Mesenchymal stem cell (in vitro differentiated cells and primary cell): Measurements from ENCODE around the gene NANOS3.

Source experiments
- DNase-seq: peaks from one replicate; pipeline ENCODE4 v3.0.0-alpha.2; 2013
- H2AFZ ChIP-seq: one replicate; pipeline ENCODE4 v1.6.1; 2013; ENCODE audit warnings: low read depth, mild to moderate bottlenecking, control low read depth, inconsistent platforms, low read length, moderate library complexity
- H2AK5ac ChIP-seq: 2 replicates; pipeline ENCODE4 v1.6.1; 2013; ENCODE audit warnings: low read length, moderate library complexity, mild to moderate bottlenecking, inconsistent platforms; ENCODE audit not compliant: severe bottlenecking
- H2BK120ac ChIP-seq: one replicate; pipeline ENCODE4 v1.6.1; 2013; ENCODE audit warnings: low read depth, mild to moderate bottlenecking, inconsistent platforms, low read length, moderate library complexity
- H2BK12ac ChIP-seq, 2 experiments: one replicate each; pipeline ENCODE4 v1.6.1; 2013; ENCODE audit warnings: inconsistent platforms in 2 of 2, low read length in 2 of 2, mild to moderate bottlenecking in 2 of 2, moderate library complexity in 2 of 2, control low read depth in 1 of 2
- H2BK15ac ChIP-seq: one replicate; pipeline ENCODE4 v1.6.1; 2013; ENCODE audit warnings: mild to moderate bottlenecking, low read depth, inconsistent platforms; ENCODE audit not compliant: poor library complexity, severe bottlenecking
- H2BK5ac ChIP-seq: 2 replicates; pipeline ENCODE4 v1.6.1; 2013; ENCODE audit warnings: low read depth, mild to moderate bottlenecking, low read length, control low read depth, inconsistent platforms; ENCODE audit not compliant: poor library complexity, severe bottlenecking
- H3K14ac ChIP-seq, 2 experiments: one replicate each; pipeline ENCODE4 v1.6.1; 2013; ENCODE audit warnings: inconsistent platforms in 2 of 2, low read length in 2 of 2, control low read depth in 1 of 2, mild to moderate bottlenecking in 1 of 2, moderate library complexity in 1 of 2
- H3K18ac ChIP-seq, 2 experiments: one replicate each; pipeline ENCODE4 v1.6.1; 2013; ENCODE audit warnings: inconsistent platforms in 2 of 2, low read length in 2 of 2, control low read depth in 1 of 2, low read depth in 1 of 2, mild to moderate bottlenecking in 1 of 2
- H3K23ac ChIP-seq, 2 experiments: one replicate each; pipeline ENCODE4 v1.6.1; 2013; ENCODE audit warnings: inconsistent platforms in 2 of 2, low read length in 2 of 2, mild to moderate bottlenecking in 2 of 2, moderate library complexity in 2 of 2, control low read depth in 1 of 2
- H3K27ac ChIP-seq: 2 replicates; pipeline ENCODE4 v1.5.1; 2013; ENCODE audit warnings: mild to moderate bottlenecking, moderate library complexity, low read length, control low read depth, inconsistent platforms; ENCODE audit not compliant: poor library complexity, severe bottlenecking
- H3K27me3 ChIP-seq, 2 experiments: 2 replicates each; pipeline versions ENCODE4 v1.6.1 to v1.7.0; 2013; ENCODE audit warnings: low read length in 2 of 2, mild to moderate bottlenecking in 2 of 2, moderate library complexity in 2 of 2, control low read depth in 1 of 2, inconsistent platforms in 1 of 2; ENCODE audit not compliant: control insufficient read depth in 1 of 2, insufficient read depth in 1 of 2
- H3K36me3 ChIP-seq, 2 experiments: 2 replicates each; pipeline versions ENCODE4 v1.6.1 to v1.7.0; 2013; ENCODE audit warnings: low read length in 2 of 2, control low read depth in 1 of 2, inconsistent platforms in 1 of 2, low read depth in 1 of 2, mild to moderate bottlenecking in 1 of 2; ENCODE audit not compliant: insufficient read depth in 2 of 2, control insufficient read depth in 1 of 2
- H3K4ac ChIP-seq, 2 experiments: one replicate each; pipeline ENCODE4 v1.6.1; 2013; ENCODE audit warnings: inconsistent platforms in 2 of 2, low read length in 2 of 2, mild to moderate bottlenecking in 2 of 2, moderate library complexity in 2 of 2, control low read depth in 1 of 2, low read depth in 1 of 2
- H3K4me1 ChIP-seq: 2 replicates; pipeline ENCODE4 v1.6.1; 2013; ENCODE audit warnings: low read depth, low read length, control low read depth; ENCODE audit not compliant: control insufficient read depth, insufficient read depth
- H3K4me2 ChIP-seq: 2 replicates; pipeline ENCODE4 v1.6.1; 2013; ENCODE audit warnings: low read length, mild to moderate bottlenecking, inconsistent platforms; ENCODE audit not compliant: poor library complexity, severe bottlenecking
- H3K4me3 ChIP-seq, 2 experiments: 2 replicates each; pipeline versions ENCODE4 v1.5.1 to v1.7.0; 2013; ENCODE audit warnings: low read length in 2 of 2, mild to moderate bottlenecking in 2 of 2, control low read depth in 1 of 2, low read depth in 1 of 2; ENCODE audit not compliant: insufficient read depth in 1 of 2
- H3K79me1 ChIP-seq: replicated peaks from 2 replicates; pipeline ENCODE4 v1.6.1; 2013; ENCODE audit warnings: mild to moderate bottlenecking, control low read depth, low read length, inconsistent platforms; ENCODE audit not compliant: poor library complexity, severe bottlenecking
- H3K9ac ChIP-seq: 2 replicates; pipeline ENCODE4 v1.7.0; 2013; ENCODE audit warnings: mild to moderate bottlenecking, low read length, moderate library complexity
- H3K9me3 ChIP-seq: 2 replicates; pipeline ENCODE4 v1.7.0; 2013; ENCODE audit warnings: mild to moderate bottlenecking, low read length; ENCODE audit not compliant: control insufficient read depth
- H4K8ac ChIP-seq: one replicate; pipeline ENCODE4 v1.6.1; 2013; ENCODE audit warnings: inconsistent platforms, mild to moderate bottlenecking, low read length, moderate library complexity
- H4K91ac ChIP-seq: one replicate; pipeline ENCODE4 v1.6.1; 2013; ENCODE audit warnings: mild to moderate bottlenecking, low read length, inconsistent platforms
- WGBS: methylation state at CpG from one replicate; pipeline ENCODE4 v1.1.7; 2013; ENCODE audit warnings: mixed read lengths; 5-methylcytosine and 5-hydroxymethylcytosine counted together

Gene NANOS3

GRCh38 chr19:13866463-13867046 lies 10.4 kb upstream of the NANOS3 start:
- no peak overlapping the region for H2BK12ac ChIP-seq
- no peak overlapping the region for H2BK15ac ChIP-seq
- WGBS: 87% methylated on average over 15 of the region's 15 CpGs
- H3K4me3 ChIP-seq: peak overlapping the region in 1 of 2 experiments; percentile 75
- H3K27me3 ChIP-seq: no peaks in the 10 kb centered on the region
- H3K36me3 ChIP-seq: no peaks in the 10 kb centered on the region
- no peak overlapping the region for H3K4ac ChIP-seq
- H4K91ac ChIP-seq: peak overlapping the region; percentile 14
- peak overlapping the region in 1 of 2 experiments; percentile 70 for H3K18ac ChIP-seq
- peak overlapping the region; percentile 74 for H3K9ac ChIP-seq
- H2BK5ac ChIP-seq: no peak overlapping the region
- peaks cover 4% of the 10 kb centered on the region for H3K79me1 ChIP-seq
- no peak overlapping the region for H3K23ac ChIP-seq
- no peaks in the 10 kb centered on the region for H3K9me3 ChIP-seq
- no peak for DNase-seq
- peaks cover 26% of the 10 kb centered on the region for H3K4me1 ChIP-seq
- H2AK5ac ChIP-seq: no peak overlapping the region
- no peak overlapping the region for H3K27ac ChIP-seq
- H2BK120ac ChIP-seq: no peak overlapping the region
- no peak overlapping the region for H4K8ac ChIP-seq
- no peak overlapping the region for H2AFZ ChIP-seq
- H3K4me2 ChIP-seq: peak overlapping the region; percentile 91
- H3K14ac ChIP-seq: no peak overlapping the region

GRCh38 chr19:13868663-13869062 lies 8.3 kb upstream of the NANOS3 start:
- Histone ChIP-seq H3K27ac (no peak overlapping the region), H2BK120ac (no peak overlapping the region), H3K9me3 (no peaks in the 10 kb centered on the region), H3K4me2 (no peak overlapping the region), H3K23ac (no peak overlapping the region), H3K9ac (no peak overlapping the region), H4K91ac (no peak overlapping the region), H2AK5ac (no peak overlapping the region), H2AFZ (no peak overlapping the region), H3K4me3 (no peak overlapping the region), H2BK5ac (no peak overlapping the region), H3K18ac (no peak overlapping the region), H3K4ac (no peak overlapping the region), H3K36me3 (no peaks in the 10 kb centered on the region), H2BK15ac (no peak overlapping the region), H3K27me3 (no peaks in the 10 kb centered on the region), H4K8ac (no peak overlapping the region), H3K14ac (no peak overlapping the region), H3K4me1 (peaks cover 27% of the 10 kb centered on the region), H2BK12ac (no peak overlapping the region), H3K79me1 (peaks cover 3% of the 10 kb centered on the region)
- 75% methylated on average over 3 of the region's 4 CpGs for WGBS
- no peak for DNase-seq

- no peak overlapping the region for H3K14ac ChIP-seq
- no peak overlapping the region for H3K9ac ChIP-seq
- no peak overlapping the region for H3K4me3 ChIP-seq
- DNase-seq: no peak
- no peak overlapping the region for H2BK12ac ChIP-seq
- H2BK5ac ChIP-seq: no peak overlapping the region
- peaks cover 24% of the 10 kb centered on the region for H3K4me1 ChIP-seq
- no peak overlapping the region for H3K27ac ChIP-seq
- H3K4me2 ChIP-seq: no peak overlapping the region
- no peak overlapping the region for H2AK5ac ChIP-seq
- H3K27me3 ChIP-seq: peaks cover 0 to 4% of the 10 kb centered on the region in 2 experiments
- no peak overlapping the region for H3K18ac ChIP-seq
- H4K91ac ChIP-seq: no peak overlapping the region
- no peak overlapping the region for H3K23ac ChIP-seq
- no peak overlapping the region for H2BK120ac ChIP-seq
- no peaks in the 10 kb centered on the region for H3K36me3 ChIP-seq
- no peak overlapping the region for H2BK15ac ChIP-seq
- no peaks in the 10 kb centered on the region for H3K9me3 ChIP-seq
- H2AFZ ChIP-seq: no peak overlapping the region
- no peak overlapping the region for H3K4ac ChIP-seq
- no peak overlapping the region for H4K8ac ChIP-seq
- 90% methylated on average over 12 of the region's 13 CpGs for WGBS
- peaks cover 4% of the 10 kb centered on the region for H3K79me1 ChIP-seq
Observed at GRCh38 chr19:13869281-13869680, 7.7 kb upstream of the NANOS3 start.

DNA sequence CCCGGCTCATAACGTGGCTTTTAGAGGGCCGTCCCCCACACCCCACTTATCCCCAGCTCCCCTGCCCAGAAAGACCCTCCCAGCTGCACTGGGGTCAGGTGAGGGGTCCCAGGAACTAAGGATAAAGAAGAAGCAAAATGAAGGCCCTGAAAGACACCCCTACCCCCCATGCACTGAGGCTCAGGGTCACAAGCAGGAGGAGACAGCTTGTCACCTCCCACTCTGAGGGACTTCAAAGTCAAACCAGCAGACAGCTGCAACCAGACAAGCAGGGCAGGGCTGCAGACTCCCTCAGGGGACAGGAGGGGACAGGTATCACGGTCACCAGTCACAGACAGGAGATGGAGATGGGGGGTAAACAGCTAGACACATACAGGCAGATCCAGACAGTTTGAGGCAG lies 6.1 kb upstream of the NANOS3 start:
- Histone ChIP-seq H2AK5ac (no peak overlapping the region), H2BK120ac (no peak overlapping the region), H4K8ac (no peak overlapping the region), H3K4ac (no peak overlapping the region), H2BK15ac (no peak overlapping the region), H2BK12ac (no peak overlapping the region), H3K79me1 (peaks cover 4% of the 10 kb centered on the region), H3K4me2 (no peak overlapping the region), H3K18ac (no peak overlapping the region), H3K27me3 (peaks cover 0 to 11% of the 10 kb centered on the region in 2 experiments), H3K4me1 (peaks cover 16% of the 10 kb centered on the region), H3K27ac (no peak overlapping the region), H3K9ac (no peak overlapping the region), H2BK5ac (no peak overlapping the region), H3K23ac (no peak overlapping the region), H3K36me3 (no peaks in the 10 kb centered on the region), H4K91ac (no peak overlapping the region), H2AFZ (no peak overlapping the region), H3K4me3 (no peak overlapping the region), H3K9me3 (no peaks in the 10 kb centered on the region), H3K14ac (no peak overlapping the region)
- WGBS: 89% methylated on average over 3 of the region's 4 CpGs
- DNase-seq: no peak
